WTC11 (cell line): ENCODE data around the gene SEC16B.

Experiments used
- FOXJ3 ChIP-seq: sonication (generic); formaldehyde crosslinking; IDR thresholded peaks from 2 replicates; pipeline ENCODE4 v1.9.0; 2021; ENCODE audit warnings: missing genetic modification reagents, mild to moderate bottlenecking, borderline replicate concordance
- PRRX2 ChIP-seq: fragments of 250-450 bp; sonication (Bioruptor Pico); IDR thresholded peaks from 2 replicates; pipeline ENCODE4 v1.8.0; 2021; ENCODE audit warnings: mild to moderate bottlenecking
- ZNF121 ChIP-seq: sonication (generic); formaldehyde crosslinking; IDR thresholded peaks from 2 replicates; pipeline ENCODE4 v1.8.0; 2023; ENCODE audit warnings: missing genetic modification reagents
- ZNF138 ChIP-seq: sonication (generic); formaldehyde crosslinking; conservative IDR thresholded peaks from 2 replicates; pipeline ENCODE4 v1.8.1; 2022; ENCODE audit warnings: mild to moderate bottlenecking, moderate library complexity, missing genetic modification reagents
- TF ChIP-seq, protein P1 (sequence below): sonication (generic); formaldehyde crosslinking; IDR thresholded peaks from 2 replicates; pipeline ENCODE4 v1.8.0; 2022; ENCODE audit warnings: mild to moderate bottlenecking, missing genetic modification reagents
- TF ChIP-seq, protein P2 (sequence below): fragments of 200-600 bp; IDR thresholded peaks from 2 replicates; pipeline ENCODE4 v1.8.0; 2022; ENCODE audit warnings: antibody characterized with exemption
- TF ChIP-seq, protein P3 (sequence below): sonication (generic); formaldehyde crosslinking; IDR thresholded peaks from 2 replicates; pipeline ENCODE4 v1.8.1; 2023; ENCODE audit warnings: mild to moderate bottlenecking, missing genetic modification reagents, moderate library complexity

DNA sequence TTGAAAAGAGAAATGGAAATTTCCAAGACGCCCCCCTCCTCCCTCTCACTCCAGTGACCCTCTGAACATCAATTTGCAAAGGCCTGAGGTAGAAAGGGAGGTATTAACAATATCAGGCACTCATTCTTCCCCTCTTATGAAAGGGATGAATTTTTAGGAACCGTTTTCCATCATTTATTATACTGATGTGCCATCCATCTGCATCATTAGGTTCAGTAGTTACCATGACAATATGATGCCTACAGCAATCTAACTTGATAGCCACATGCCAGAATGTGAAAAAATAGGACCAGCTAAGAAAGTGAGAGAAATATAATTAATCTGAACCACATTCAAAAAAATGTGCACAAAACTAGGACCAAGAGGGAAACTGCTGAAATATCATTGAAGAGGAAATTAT, 40.9 kb downstream of the SEC16B start:
- TF ChIP-seq, protein P1, sequence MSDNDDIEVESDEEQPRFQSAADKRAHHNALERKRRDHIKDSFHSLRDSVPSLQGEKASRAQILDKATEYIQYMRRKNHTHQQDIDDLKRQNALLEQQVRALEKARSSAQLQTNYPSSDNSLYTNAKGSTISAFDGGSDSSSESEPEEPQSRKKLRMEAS: no peak
- TF ChIP-seq ZNF121: no peak
- TF ChIP-seq, protein P2, sequence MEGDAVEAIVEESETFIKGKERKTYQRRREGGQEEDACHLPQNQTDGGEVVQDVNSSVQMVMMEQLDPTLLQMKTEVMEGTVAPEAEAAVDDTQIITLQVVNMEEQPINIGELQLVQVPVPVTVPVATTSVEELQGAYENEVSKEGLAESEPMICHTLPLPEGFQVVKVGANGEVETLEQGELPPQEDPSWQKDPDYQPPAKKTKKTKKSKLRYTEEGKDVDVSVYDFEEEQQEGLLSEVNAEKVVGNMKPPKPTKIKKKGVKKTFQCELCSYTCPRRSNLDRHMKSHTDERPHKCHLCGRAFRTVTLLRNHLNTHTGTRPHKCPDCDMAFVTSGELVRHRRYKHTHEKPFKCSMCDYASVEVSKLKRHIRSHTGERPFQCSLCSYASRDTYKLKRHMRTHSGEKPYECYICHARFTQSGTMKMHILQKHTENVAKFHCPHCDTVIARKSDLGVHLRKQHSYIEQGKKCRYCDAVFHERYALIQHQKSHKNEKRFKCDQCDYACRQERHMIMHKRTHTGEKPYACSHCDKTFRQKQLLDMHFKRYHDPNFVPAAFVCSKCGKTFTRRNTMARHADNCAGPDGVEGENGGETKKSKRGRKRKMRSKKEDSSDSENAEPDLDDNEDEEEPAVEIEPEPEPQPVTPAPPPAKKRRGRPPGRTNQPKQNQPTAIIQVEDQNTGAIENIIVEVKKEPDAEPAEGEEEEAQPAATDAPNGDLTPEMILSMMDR: no peak
- no peak for TF ChIP-seq ZNF138
- TF ChIP-seq FOXJ3: no peak
- TF ChIP-seq, protein P3, sequence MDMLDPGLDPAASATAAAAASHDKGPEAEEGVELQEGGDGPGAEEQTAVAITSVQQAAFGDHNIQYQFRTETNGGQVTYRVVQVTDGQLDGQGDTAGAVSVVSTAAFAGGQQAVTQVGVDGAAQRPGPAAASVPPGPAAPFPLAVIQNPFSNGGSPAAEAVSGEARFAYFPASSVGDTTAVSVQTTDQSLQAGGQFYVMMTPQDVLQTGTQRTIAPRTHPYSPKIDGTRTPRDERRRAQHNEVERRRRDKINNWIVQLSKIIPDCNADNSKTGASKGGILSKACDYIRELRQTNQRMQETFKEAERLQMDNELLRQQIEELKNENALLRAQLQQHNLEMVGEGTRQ (CRISPR knock-in tag): no peak
- TF ChIP-seq PRRX2 (CRISPR knock-in tag): no peak
